DMS53 treated with DMSO at 0.1 percent for 48 hours (cell line): ENCODE results near the gene PKIG.

Experiments used
- DNase-seq: peaks from one replicate; lab custom pipeline; 2025; ENCODE audit not compliant: unreplicated experiment; lab: John Stamatoyannopoulos, UW

PKIG gene

DNA sequence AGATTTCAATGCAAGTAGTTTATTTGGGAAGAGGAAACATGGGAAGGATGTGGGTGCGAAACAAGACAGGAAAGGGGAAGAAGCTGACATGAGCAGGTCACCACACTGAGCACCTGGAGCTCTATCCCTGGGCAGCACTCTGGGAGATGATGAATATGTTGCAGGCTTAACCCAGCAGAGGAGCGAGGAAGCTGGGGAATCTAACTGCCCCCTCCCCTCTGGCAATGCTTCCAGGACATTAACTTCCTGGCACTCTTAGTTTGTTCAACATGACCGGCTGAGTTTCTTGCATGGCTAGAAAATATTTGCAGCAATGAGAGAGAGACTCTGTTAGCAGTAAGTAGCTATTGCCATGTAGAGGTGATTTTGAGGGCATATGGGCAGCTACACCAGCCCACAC, 74.1 kb downstream of the PKIG start:
- DNase-seq, result no peak

DNA sequence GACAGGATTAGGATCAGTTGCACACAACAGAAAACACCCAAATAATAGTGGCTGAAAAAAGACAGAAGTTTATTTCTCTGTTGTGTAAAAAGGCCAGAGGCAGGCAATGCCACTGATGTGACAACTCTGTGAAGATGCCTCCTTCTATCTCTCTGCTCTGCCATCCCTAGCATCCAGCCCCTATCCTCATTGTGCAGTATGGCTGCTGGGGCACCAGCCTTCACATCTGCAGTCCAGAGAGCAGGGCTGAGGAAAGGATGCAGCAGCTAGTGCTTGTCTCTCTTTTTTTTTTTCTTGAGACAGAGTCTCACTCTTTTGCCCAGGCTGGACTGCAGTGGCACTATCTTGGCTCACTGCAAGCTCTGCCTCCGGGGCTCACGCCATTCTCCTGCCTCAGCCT, 75.5 kb downstream of the PKIG start:
- DNase-seq, result no peak

DNA sequence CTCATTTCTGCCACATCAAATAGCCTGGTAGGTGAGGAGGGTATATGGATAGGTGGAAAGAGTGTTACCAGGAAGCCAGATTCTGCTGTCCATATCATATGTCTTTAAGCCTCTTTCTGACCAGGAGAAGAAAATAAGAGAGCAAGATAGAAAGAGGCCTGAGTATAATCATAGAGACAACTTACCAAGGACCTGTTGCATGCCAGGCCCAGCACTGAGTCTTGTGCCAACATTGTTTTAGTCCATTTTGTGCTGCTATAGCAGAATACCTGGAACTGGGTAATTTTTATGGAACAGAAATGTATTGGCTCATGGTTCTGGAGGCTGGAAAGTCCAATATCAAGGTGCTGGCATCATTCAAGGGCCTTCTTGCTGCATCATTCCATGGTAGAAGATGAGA, 76.4 kb downstream of the PKIG start:
- no peak for DNase-seq

DNA sequence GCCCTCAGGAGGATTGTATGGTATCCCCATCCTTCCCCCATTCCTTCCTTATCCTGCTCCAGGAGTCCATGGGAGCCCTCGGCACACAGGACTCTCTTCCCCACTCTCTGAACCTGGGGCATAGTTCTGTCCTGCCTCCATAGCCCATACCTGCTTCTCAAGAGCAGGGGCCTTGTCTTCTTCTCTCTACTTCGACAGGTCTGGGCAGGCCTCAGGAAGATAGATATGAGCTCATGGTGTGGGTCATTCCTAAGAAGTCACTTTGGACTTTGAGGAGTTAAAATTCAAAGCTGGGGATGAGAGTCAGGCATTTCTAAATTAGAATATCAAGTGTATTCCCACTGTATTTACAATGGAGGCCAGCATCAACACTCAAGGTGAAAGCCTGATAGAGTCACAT, 77.6 kb downstream of the PKIG start:
- no peak for DNase-seq

GRCh38 chr20:44660581-44660980, 78.2 kb downstream of the PKIG start:
- DNase-seq, result no peak

GRCh38 chr20:44662261-44662660, 79.9 kb downstream of the PKIG start:
- no peak for DNase-seq

DNA sequence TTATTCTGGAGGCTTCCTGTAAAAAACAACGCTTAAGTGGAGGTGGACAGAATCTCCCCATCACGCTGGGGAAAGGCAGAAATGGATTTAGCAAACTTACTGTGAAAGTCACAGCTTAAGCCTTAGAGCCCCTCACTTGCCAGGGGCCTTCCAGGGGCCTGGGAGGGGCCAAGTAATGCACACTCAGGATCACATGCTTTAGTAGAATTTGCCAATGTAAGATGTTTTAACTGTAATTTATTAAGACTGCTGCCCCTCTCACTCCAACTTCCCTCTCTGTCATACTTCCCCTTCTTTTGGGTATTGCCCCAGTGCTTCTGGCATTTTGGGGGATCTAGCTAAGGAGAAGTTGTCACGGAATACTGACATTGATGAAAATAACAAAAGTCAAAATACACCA, 81.8 kb downstream of the PKIG start:
- DNase-seq, result no peak

- DNase-seq, result no peak
Observed at GRCh38 chr20:44666066-44666465, 83.7 kb downstream of the PKIG start.
